ENCODE measurements around the gene DUSP5. TPM values are rescaled to one million over a fixed set of nuclear protein-coding genes. Genes with fewer than 3 reads are reported as not detected.
A peak's percentile ranks its signal among the peaks of the same experiment; 100 is the strongest.

DUSP5 gene
- total and polyA plus RNA-seq, 12 donors: 11.7 to 61.7 (median 17.4) TPM

DNA sequence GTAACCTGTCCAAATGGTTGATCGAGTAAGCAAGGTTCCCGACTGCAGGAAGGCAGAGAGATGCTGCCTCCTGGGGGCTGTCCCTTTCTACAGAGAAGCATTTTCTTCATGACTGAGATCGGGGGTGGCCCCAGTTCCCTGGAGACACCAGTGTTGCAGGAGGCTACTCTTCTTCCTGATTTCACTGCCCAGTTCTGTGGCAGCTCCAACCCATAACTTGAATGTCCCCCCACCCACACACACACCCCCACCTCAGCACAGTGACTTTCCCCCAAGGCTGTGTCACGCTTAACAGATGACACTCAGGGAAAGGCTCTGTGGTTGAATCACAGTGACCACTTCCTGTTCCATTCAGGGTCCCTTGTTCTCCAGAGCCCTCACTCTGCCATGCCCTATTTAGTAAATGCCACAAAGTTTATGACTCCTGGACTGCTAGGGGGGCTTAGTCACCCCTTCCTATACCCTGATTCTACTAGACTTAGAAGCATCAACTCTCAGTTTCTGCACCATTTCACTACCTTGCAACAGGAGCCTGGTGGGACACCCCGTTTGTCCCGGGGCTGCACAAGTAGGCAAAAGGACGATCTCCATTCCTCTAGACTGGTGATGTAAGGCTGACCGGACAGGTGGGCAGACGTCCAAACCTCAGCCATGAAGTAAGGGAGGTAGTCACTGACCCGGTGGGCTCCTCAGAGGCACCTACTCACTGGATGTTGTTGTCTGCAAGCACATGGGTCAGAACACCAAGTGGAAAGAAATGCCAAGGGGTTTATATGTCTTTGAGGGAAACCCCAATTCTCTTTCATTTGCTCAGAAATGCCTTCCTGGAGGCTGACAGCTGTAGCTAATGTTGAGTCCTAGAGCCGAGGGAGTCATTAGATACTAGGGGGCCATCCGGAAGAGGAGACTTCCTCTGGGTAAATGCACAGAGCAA is 38.5 kb downstream of the DUSP5 start:
- peak in 5 of 6 experiments; percentile 23 to 50 (median 41) for TF ChIP-seq CTCF (IDR thresholded peaks at IDR 0.05)
- no peak for TF ChIP-seq POLR2A (IDR thresholded peaks at IDR 0.05)
- intact Hi-C loops (cut with DNase I): no loop called here
- 44 to 70% (median 54%) methylated on average over 11 to 12 of the region's 12 CpGs for WGBS, 4 donors
- Histone ChIP-seq H3K4me1 (replicated peaks in 1 of 2) (no peaks in the 10 kb centered on the region), H3K4me3 (no peak overlapping the region), H3K27ac (no peak overlapping the region), H3K27me3 (no peaks in the 10 kb centered on the region), H3K9me3 (replicated peaks in 1 of 3) (no peaks in the 10 kb centered on the region), H3K36me3 (replicated peaks in 1 of 2) (no peaks in the 10 kb centered on the region)
- peak in 2 of 7 donors; percentile 36 to 49 for DNase-seq

- Histone ChIP-seq H3K27me3 (no peaks in the 10 kb centered on the region), H3K4me1 (replicated peaks in 1 of 2) (no peaks in the 10 kb centered on the region), H3K36me3 (replicated peaks in 1 of 2) (no peaks in the 10 kb centered on the region), H3K27ac (no peak overlapping the region), H3K4me3 (no peak overlapping the region), H3K9me3 (replicated peaks in 1 of 3) (no peaks in the 10 kb centered on the region)
- intact Hi-C loops (cut with DNase I): no loop called here
- WGBS, 4 donors: 87 to 96% (median 92%) methylated on average over 4 of the region's 4 CpGs
- TF ChIP-seq CTCF (IDR thresholded peaks at IDR 0.05): no peak
- TF ChIP-seq POLR2A (IDR thresholded peaks at IDR 0.05): no peak
- no peak for DNase-seq
Observed at GRCh38 chr10:110539091-110539490, 41.4 kb downstream of the DUSP5 start.

DNA sequence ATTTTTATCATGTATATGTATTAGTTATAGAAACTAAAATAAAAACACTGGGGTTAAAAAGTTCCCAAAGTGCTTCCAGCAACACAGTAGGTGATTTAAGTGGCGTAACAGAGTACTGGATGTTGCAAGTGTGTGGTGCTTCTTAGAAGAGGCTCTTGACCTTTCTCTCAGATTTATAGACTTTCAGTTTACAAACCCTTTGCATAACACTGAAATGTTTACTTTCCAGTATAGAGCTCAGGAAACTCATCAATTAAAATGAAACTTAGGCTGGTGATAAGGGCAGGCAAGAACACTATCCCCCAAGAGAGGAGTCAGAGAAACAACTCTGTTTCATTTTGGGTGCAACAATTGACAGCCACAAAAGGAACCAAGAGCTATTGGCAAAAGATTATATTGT is 42.3 kb downstream of the DUSP5 start:
- Histone ChIP-seq H3K4me1 (replicated peaks in 1 of 2) (no peaks in the 10 kb centered on the region), H3K4me3 (no peak overlapping the region), H3K27me3 (no peaks in the 10 kb centered on the region), H3K36me3 (replicated peaks in 1 of 2) (no peaks in the 10 kb centered on the region), H3K27ac (no peak overlapping the region), H3K9me3 (replicated peaks in 1 of 3) (no peaks in the 10 kb centered on the region)
- WGBS, 4 donors: 25 to 96% (median 69%) methylated on average over 1 of the region's 1 CpG
- intact Hi-C loops (cut with DNase I): no loop called here
- no peak for DNase-seq
- no peak for TF ChIP-seq POLR2A (IDR thresholded peaks at IDR 0.05)
- TF ChIP-seq CTCF (IDR thresholded peaks at IDR 0.05): no peak

DNA sequence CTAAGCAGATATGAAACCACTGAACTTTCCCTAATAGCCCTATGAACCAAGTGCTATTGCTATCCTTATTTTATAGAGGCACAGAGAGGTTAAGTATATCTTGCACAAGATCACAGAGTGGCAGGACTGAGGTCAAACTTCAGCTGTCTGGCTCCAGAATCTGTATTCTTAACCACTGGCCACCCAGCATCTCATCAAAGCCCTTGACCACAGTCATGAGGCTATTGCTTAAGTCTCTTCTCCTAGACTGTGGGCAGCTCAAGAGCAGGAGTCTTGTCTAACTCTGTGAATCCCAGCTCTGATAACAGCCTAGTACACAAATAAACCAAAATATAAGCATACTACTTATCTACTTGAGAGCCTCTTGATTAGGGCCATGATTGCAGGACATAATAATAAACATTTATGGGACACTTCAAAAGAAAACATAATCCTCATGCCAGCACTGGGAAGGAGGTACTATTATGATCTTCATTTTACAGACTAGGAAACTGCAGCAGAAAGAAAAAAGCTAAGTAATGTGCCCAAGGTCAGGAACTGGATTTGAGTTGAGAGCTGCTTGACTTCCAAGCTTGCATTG is 47.3 kb downstream of the DUSP5 start:
- H3K27ac ChIP-seq: no peak overlapping the region

More for the DNA sequence above, 47.3 kb downstream of the DUSP5 start:
- TF ChIP-seq CTCF (IDR thresholded peaks at IDR 0.05): no peak
- TF ChIP-seq POLR2A (IDR thresholded peaks at IDR 0.05): no peak
- H3K4me3 ChIP-seq: no peak overlapping the region
- no peaks in the 10 kb centered on the region for H3K9me3 ChIP-seq (replicated peaks in 1 of 3)
- no peaks in the 10 kb centered on the region for H3K4me1 ChIP-seq (replicated peaks in 1 of 2)
- no peaks in the 10 kb centered on the region for H3K36me3 ChIP-seq (replicated peaks in 1 of 2)
- intact Hi-C loops (cut with DNase I): loop anchor here in 1 of 2 donors (5.0 kb wide), 1 partner anchor 233 kb away; no protein-coding TSS in a partner anchor
- peaks cover 3% of the 10 kb centered on the region for H3K27me3 ChIP-seq
- DNase-seq: no peak
